Activated CD4-positive, alpha-beta T cell treated with anti-CD3 and anti-CD28 coated beads, Interleukin-2, Interleukin-4, amounts not matched to agents 100 ng/mL and 50 ng/mL, durations not matched to agents 16 hours and 8 hours (primary cell): ENCODE data around the gene DOCK7.
"Not testable (repeated sequence)": the region's sequence is repeated elsewhere in the genome, so short reads cannot be mapped to it uniquely, and the experiment has no call there.

Experiments used
- DNase-seq: peaks from one replicate; pipeline ENCODE4 v3.0.0-alpha.2; 2020; ENCODE audit warnings: low spot score

DOCK7 gene

DNA sequence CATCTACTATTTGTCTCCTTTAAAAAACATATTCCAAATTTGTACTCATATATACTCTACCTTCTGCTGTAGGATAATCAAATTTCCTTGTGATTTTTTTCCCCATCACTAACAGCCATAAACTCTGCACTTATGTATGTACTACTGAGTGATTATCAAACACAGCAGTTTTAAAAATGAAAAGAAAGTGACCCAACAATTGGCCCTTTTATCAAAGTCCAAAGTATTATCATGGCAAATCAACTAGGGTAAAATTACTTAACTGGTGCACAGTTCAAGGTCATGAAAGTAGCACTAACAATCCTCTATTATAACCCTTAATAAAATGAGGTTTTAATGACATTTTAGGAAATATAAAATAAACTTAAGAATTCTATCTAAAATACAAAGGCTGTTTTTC is 79.3 kb downstream of the DOCK7 start:
- DNase-seq = no peak

- DNase-seq = no peak
Measured at GRCh38 chr1:62601457-62601856, 86.7 kb downstream of the DOCK7 start.

GRCh38 chr1:62599044-62599443 is 89.1 kb downstream of the DOCK7 start:
- DNase-seq = peak; percentile 27

- DNase-seq = no peak
Measured at GRCh38 chr1:62597281-62597680, 90.9 kb downstream of the DOCK7 start, which contains the start of gene ANGPTL3. Gene ANGPTL3 (plus strand): TSS chr1:62597520. CDS start chr1:62597567, 47 bp downstream.

GRCh38 chr1:62595647-62596046 is 92.5 kb downstream of the DOCK7 start:
- no peak for DNase-seq

- DNase-seq = no peak
Measured at GRCh38 chr1:62593825-62594394, 94.3 kb downstream of the DOCK7 start.

DNA sequence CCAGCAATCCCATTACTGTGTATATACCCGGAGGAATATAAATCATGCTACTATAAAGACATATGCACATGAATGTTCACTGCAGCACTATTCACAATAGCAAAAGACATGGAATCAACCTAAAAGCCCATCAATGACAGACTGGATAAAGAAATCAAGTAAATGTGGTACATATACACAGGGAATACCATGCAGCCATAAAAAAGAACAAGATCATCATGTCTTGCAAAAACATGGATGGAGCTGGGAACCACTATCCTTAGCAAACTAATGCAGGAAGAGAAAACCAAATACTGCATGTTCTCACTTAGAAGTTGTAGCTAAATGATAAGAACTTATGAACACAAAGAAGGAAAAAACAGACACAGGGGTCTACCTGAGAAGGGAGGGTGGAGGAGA is 97.2 kb downstream of the DOCK7 start:
- no peak for DNase-seq

DNA sequence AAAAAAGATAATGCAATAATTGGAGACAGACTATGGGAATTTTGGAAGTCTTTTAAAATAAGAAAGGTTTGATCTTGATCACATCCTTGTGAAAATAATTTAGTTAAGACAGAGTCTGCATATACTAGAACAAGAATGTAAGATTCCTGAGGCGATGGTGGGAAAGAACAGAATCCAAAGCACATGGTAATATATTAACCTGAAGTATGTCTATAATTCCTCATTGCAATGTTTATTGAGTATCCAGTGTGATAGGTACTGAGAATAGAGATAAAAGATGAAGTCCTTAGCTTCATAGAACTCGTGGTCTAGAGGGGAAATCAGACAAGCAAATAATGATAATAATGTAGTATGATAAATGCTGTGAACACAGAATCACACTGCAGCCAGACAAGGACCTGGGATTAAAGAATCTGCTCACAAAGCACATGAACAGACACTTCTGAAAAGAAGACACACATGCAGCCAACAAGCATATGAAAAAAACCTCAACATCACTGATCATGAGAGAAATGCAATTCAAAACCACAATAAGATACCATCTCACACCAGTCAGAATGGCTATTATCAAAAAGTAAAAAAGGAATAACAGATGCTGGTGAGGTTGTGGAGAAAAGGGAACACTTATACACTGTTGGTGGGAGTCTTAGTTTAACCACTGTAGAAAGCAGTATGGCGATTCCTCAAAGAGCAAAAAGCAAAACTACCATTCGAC is 97.8 kb downstream of the DOCK7 start:
- DNase-seq = no peak

DNA sequence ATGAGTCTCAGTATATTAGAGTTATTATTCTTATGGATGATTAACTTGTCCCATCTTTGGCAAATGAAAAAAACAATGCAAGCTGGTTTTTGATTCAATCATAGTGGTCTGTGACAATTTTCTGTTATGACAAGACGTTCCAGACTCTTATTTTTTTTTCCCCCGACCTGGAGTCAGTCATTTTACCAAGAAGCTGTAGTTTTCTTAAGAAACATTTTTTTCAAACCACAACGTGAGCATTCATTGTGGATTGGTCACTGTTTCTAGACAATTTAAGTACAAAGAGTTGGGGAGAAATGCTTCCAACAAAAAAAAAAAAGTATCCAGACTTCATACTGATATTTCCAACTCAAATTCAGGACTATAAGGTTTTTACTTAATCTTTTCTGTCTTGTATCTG is 98.9 kb downstream of the DOCK7 start:
- no peak for DNase-seq

DNA sequence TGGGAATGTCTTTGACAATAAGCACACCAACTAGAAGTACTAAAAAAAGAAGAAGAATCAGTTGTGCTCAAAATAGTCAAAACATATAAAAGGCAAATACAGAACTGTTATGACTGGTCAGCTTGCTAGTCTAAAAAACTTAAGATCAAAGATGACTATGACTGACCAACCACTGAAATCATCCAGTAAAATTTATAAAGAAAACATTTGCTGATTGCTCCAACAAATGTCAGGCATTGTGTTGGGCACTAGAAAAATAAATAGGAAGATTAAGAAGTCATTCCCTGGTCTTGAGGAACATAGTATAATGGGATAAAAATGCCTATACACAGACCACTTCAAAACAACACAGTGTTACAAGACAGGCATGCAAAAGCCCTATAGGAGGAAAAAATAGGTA is 100.2 kb downstream of the DOCK7 start:
- no peak for DNase-seq

DNA sequence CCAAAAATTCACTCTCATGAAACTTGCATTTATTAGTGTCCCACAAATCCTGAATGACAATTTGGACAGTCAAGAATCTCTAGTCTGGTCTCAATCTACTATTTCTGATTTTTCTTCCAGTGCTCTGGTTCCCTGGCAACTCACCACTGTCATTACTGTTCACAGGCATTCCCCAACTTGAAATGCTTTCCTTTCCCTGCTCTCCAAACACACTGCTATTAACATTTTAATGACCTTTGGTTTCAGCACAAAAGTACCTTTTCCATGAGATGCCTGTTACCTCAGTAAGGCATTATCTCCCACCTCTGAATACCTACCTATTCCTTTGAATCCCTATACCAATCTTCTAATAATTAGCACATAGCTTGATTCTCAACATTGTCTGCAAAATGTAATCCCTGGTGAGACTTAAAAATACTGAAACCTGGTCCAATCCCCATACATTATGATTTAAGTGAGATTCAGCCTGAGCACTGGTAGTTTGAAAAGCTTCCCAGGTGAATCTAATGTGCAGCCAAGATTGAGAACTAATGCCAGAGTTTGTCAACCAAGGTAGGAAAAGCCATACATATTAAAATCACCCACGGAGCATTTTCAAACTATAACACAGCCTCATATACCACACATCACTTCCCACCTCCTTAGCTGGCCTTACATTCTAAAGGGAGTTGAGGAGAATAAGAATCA is 102.6 kb downstream of the DOCK7 start:
- no peak for DNase-seq

- no peak for DNase-seq
Measured at GRCh38 chr1:62573675-62574074, 114.5 kb downstream of the DOCK7 start.

GRCh38 chr1:62572476-62572875 is 115.7 kb downstream of the DOCK7 start:
- DNase-seq = no peak

DNA sequence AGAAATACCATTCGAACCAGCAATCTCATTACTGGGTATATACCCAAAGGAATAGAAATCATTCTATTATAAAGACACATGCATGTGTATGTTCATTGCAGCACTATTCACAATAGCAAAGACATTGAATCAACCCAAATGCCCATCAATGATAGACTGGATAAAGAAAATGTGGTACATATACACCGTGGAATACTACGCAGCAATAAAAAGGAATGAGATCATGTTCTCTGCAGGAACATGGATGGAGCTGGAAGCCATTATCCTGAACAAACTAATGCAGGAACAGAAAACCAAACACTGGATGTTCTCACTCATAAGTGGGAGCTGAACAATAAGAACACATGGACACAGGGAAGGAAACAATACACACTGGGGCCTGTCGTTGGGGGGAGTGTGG is 116.7 kb downstream of the DOCK7 start:
- not testable (repeated sequence) for DNase-seq

DNA sequence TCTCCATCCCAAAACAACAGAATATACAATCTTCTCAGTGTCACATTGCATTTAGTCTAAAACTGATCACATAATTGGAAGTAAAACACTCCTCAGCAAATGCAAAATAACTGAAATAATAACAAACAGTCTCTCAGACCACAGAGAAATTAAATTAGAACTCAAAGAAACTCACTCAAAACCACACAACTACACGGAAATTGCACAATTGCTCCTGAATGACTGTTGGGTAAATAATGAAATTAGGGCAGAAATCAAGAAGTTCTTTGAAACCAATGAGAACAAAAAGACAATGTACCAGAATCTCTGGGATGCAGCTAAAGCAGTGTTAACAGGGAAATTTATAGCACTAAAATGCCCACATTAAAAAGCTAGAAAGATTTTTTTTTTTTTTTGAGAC is 120.3 kb downstream of the DOCK7 start:
- DNase-seq = not testable (repeated sequence)

GRCh38 chr1:62567182-62567581 is 121.0 kb downstream of the DOCK7 start:
- not testable (repeated sequence) for DNase-seq

DNA sequence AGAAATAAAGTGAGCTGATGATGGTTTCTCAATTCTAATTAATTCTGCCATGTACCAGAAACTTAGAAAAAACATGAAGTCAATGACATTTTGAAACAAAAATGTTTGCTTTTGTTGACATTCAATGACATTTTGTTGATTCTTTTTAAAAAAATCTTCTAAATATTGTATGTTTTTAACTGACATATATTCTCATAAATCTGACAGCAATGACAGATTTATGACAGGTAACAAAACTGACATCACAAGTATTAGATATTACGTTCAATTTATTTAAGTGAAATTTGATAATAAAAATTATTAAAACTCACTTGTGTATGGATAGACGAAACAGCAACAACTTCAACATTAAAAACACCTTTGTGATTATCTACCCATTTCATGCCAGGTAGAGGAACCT is 126.9 kb downstream of the DOCK7 start:
- DNase-seq = no peak

GRCh38 chr1:62544570-62544969 is 143.6 kb downstream of the DOCK7 start:
- DNase-seq = no peak

GRCh38 chr1:62541048-62541447 is 147.1 kb downstream of the DOCK7 start:
- no peak for DNase-seq

DNA sequence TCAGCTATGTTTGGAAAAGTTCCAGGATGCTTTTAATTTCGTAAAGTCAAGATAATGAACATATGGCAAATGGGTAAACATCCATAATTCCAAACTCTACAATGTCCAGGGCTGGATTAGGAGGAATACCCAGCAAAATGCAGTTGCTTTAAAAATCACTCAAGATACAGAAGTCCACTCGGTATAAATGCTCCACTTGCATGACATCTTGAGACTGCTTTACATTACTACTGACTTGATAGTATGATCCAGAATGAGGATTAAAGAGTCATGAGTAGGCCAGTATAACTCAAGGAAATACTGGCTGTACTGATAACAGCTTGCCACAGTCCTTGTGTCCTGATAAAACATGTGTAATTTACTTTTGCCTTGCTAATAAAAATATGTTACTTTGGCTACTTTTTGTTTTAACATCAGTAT is 149.1 kb downstream of the DOCK7 start:
- DNase-seq = no peak

- DNase-seq = no peak
Measured at GRCh38 chr1:62536865-62537264, 151.3 kb downstream of the DOCK7 start.

GRCh38 chr1:62530516-62531154 is 157.6 kb downstream of the DOCK7 start:
- no peak for DNase-seq

DNA sequence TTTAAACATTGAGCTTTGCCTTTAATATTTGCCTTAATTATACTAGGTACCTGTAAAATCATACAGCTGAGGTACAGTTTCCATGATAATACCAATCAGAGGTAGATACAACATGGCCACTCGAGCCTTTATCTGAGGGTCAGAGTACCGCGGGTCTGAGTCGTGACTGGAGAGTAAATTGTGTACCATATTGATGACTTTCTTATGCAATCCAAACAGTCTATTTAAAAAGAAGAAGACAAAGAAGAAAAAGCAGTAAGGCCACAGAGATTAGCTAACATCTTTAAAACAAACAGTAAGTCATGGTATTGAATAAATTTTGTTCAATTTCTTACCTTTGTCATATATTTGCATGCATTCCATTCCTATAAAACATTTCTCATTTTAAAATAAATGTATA is 159.0 kb downstream of the DOCK7 start:
- DNase-seq = no peak
